HCT116 (cell line): ENCODE data around the gene TINCR. TPM values are rescaled to one million over a fixed set of nuclear protein-coding genes. Genes with fewer than 3 reads are reported as not detected.

Experiments
- ATAC-seq: fragments of 200-7000 bp; cut with Tn5 transposase; 2 replicates; pipeline ENCODE4 v1.9.1; 2020; ENCODE audit warnings: mild to moderate bottlenecking, moderate library complexity
- BruUV-seq: library from RNA; stranded (reverse); fragments of 400-500 nt; replicated peaks from 2 replicates; lab custom pipeline; 2021; lab: Mats Ljungman, UMichigan
- CTCF ChIA-PET: fragments of 300-600 bp; sonication (Branson Sonifier 250); formaldehyde crosslinking; loops from one replicate; lab custom pipeline; 2021; ENCODE audit warnings: antibody characterized with exemption; lab: Charles Lee
- POLR2A ChIA-PET: fragments of 300-600, 350-600 bp; sonication (Branson Sonifier 250); formaldehyde crosslinking; loops from one replicate; lab custom pipeline; 2021; ENCODE audit warnings: antibody characterized with exemption; lab: Charles Lee
- RAD21 ChIA-PET, 2 experiments: fragments of 300-600 bp; sonication (Branson Sonifier 250); formaldehyde crosslinking; loops; one replicate each; lab custom pipeline; 2023; ENCODE audit warnings: low total read pairs in 2 of 2; ENCODE audit not compliant: uncharacterized antibody in 2 of 2, unreplicated experiment in 2 of 2, low non-redundant PET in 1 of 2; lab: Charles Lee
- DNase-seq: peaks from one replicate; pipeline ENCODE4 v3.0.0-alpha.2; 2010; ENCODE audit warnings: low read depth, low spot score
- H2AFZ ChIP-seq: fragments of 200-600 bp; shearing (Covaris generic), sonication (generic); 2 replicates; pipeline ENCODE4 v1.6.1; 2017; ENCODE audit warnings: low read depth, mixed run types, mixed read lengths, antibody characterized with exemption, low read length; ENCODE audit not compliant: poor library complexity, severe bottlenecking
- H3K27ac ChIP-seq: 2 replicates; pipeline ENCODE4 v1.5.1; 2012; ENCODE audit warnings: low read depth, low read length
- H3K27me3 ChIP-seq: fragments of 200-600 bp; sonication (generic); 2 replicates; pipeline ENCODE4 v1.6.1; 2016; ENCODE audit warnings: mixed run types, low read length, mixed read lengths; ENCODE audit not compliant: insufficient read depth
- H3K36me3 ChIP-seq, 2 experiments: fragments of 200-500 bp in 1 of 2; fragments of 200-600 bp in 1 of 2; sonication (Bioruptor generic) in 1 of 2; sonication (generic) in 1 of 2; 2 replicates each; pipeline versions ENCODE4 v1.5.1 to v1.6.1; 2014 to 2016; ENCODE audit warnings: low read length in 2 of 2, inconsistent platforms in 1 of 2, mixed read lengths in 1 of 2, mixed run types in 1 of 2; ENCODE audit not compliant: insufficient read depth in 2 of 2, control insufficient read depth in 1 of 2
- H3K4me1 ChIP-seq, 2 experiments: fragments of 200-600 bp in 1 of 2; sonication (generic) in 1 of 2; 2 replicates each; pipeline versions ENCODE4 v1.5.1 to v1.6.1; 2012 to 2017; ENCODE audit warnings: low read length in 2 of 2, inconsistent platforms in 1 of 2, mild to moderate bottlenecking in 1 of 2, mixed read lengths in 1 of 2, mixed run types in 1 of 2, moderate library complexity in 1 of 2; ENCODE audit not compliant: insufficient read depth in 2 of 2, control insufficient read depth in 1 of 2
- H3K4me2 ChIP-seq: fragments of 200-600 bp; sonication (generic); 2 replicates; pipeline ENCODE4 v1.6.1; 2017; ENCODE audit warnings: mixed run types, low read length, mixed read lengths
- H3K4me3 ChIP-seq, 2 experiments: fragments of 200-600 bp in 1 of 2; sonication (generic) in 1 of 2; replicated peaks in 1 of 2; 2 replicates each; pipeline ENCODE4 v1.5.1; 2011 to 2016; ENCODE audit warnings: low read length in 2 of 2, control low read depth in 1 of 2, low read depth in 1 of 2, mild to moderate bottlenecking in 1 of 2, mixed read lengths in 1 of 2, mixed run types in 1 of 2
- H3K79me2 ChIP-seq: fragments of 200-600 bp; sonication (generic); 2 replicates; pipeline ENCODE4 v1.6.1; 2017; ENCODE audit warnings: mild to moderate bottlenecking, mixed run types, low read length, moderate library complexity, mixed read lengths; ENCODE audit not compliant: insufficient read depth
- H3K9ac ChIP-seq: fragments of 200-600 bp; sonication (generic); 2 replicates; pipeline ENCODE4 v1.6.1; 2016; ENCODE audit warnings: low read length, mixed read lengths
- H3K9me2 ChIP-seq: fragments of 200-600 bp; sonication (generic), shearing (Covaris generic); 2 replicates; pipeline ENCODE4 v1.6.1; 2017; ENCODE audit warnings: mixed run types, mild to moderate bottlenecking, moderate library complexity; ENCODE audit not compliant: insufficient read depth
- H3K9me3 ChIP-seq, 2 experiments: fragments of 200-500 bp in 1 of 2; fragments of 200-600 bp in 1 of 2; sonication (Bioruptor generic) in 1 of 2; sonication (generic) in 1 of 2; 2 replicates each; pipeline ENCODE4 v1.6.1; 2014 to 2017; ENCODE audit warnings: low read length in 2 of 2, mixed read lengths in 2 of 2, inconsistent platforms in 1 of 2, low read depth in 1 of 2, mild to moderate bottlenecking in 1 of 2, mixed run types in 1 of 2, moderate library complexity in 1 of 2; ENCODE audit not compliant: control insufficient read depth in 1 of 2, insufficient read depth in 1 of 2
- H4K20me1 ChIP-seq: fragments of 200-600 bp; sonication (generic), shearing (Covaris generic); 2 replicates; pipeline ENCODE4 v1.6.1; 2017; ENCODE audit warnings: mixed run types, mild to moderate bottlenecking, moderate library complexity; ENCODE audit not compliant: insufficient read depth
- CEBPB ChIP-seq: IDR thresholded peaks from 2 replicates; pipeline ENCODE4 v1.6.1; 2012; ENCODE audit warnings: low read depth
- FOSL1 ChIP-seq: IDR thresholded peaks from 2 replicates; pipeline ENCODE4 v1.6.1; 2012; ENCODE audit warnings: low read depth
- intact Hi-C: fragments of 100-400 bp; cut with micrococcal nuclease; formaldehyde crosslinking; loops from 2 replicates; pipeline ENCODE4 v1.10.0; 2022
- total RNA-seq: library from RNA; stranded (reverse); gene quantifications from one replicate; pipeline ENCODE4 v1.2.1, GENCODE V29; 2021; ENCODE audit not compliant: unreplicated experiment
- TF ChIP-seq, protein P1 (sequence below): IDR thresholded peaks from 2 replicates; pipeline ENCODE4 v1.6.1; 2012
- TF ChIP-seq, protein P2 (sequence below): IDR thresholded peaks from 2 replicates; pipeline ENCODE4 v1.6.1; 2012; ENCODE audit warnings: low read depth

The TINCR gene
- total RNA-seq, 1 experiment from 2014 or later: 6.1 TPM

DNA sequence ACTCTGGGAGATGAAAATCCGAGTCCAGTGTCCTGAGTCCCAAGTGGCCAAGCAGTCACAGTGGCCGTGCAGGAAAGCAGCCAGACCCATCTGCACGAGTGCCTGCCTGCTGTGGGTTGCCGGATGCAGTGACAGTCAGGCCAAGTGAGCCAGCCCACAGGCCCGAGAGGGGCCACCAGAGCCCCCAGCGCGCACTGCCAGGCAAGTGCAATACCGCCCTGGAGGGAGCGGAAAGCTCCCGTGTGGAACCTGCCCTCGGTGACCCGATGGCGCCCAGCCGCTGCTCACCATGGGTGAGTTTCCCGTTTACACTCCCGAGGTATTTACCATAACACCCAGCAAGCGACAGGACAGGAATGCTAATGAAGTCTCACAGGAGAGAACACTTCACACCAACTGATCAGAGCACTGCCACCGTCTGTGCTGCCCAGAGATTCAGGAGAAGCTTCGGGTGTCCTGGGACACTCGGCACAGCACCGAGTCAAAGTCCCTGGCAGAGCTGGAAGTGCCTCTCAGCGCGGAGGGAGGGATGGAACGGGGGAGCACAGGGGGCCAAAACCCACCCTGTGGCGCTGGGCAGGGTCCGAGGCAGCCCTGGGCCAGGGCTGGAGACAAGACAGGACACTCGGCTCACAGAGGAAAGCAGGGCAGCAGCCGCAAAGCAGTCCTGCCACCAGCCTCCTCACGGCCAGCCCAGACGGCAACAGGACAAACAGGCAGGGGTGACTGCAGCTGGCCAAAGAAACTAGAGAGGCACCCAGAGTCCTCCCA is 21.3 kb upstream of the TINCR start:
- intact Hi-C loops: no loop called here
- no peaks in the 10 kb centered on the region for H3K9me2 ChIP-seq
- ChIA-PET POLR2A (no interaction called here), RAD21 (no interaction called here), CTCF (no interaction called here)
- H3K9me3 ChIP-seq: no peaks in the 10 kb centered on the region
- H3K27ac ChIP-seq: no peak overlapping the region
- no peak overlapping the region for H3K4me3 ChIP-seq
- peaks cover 5% of the 10 kb centered on the region; the same call in 1 of the 2 replicates for H3K79me2 ChIP-seq
- H4K20me1 ChIP-seq: no peaks in the 10 kb centered on the region
- no peak for TF ChIP-seq FOSL1
- TF ChIP-seq, protein P1, sequence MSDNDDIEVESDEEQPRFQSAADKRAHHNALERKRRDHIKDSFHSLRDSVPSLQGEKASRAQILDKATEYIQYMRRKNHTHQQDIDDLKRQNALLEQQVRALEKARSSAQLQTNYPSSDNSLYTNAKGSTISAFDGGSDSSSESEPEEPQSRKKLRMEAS: no peak
- TF ChIP-seq, protein P2, sequence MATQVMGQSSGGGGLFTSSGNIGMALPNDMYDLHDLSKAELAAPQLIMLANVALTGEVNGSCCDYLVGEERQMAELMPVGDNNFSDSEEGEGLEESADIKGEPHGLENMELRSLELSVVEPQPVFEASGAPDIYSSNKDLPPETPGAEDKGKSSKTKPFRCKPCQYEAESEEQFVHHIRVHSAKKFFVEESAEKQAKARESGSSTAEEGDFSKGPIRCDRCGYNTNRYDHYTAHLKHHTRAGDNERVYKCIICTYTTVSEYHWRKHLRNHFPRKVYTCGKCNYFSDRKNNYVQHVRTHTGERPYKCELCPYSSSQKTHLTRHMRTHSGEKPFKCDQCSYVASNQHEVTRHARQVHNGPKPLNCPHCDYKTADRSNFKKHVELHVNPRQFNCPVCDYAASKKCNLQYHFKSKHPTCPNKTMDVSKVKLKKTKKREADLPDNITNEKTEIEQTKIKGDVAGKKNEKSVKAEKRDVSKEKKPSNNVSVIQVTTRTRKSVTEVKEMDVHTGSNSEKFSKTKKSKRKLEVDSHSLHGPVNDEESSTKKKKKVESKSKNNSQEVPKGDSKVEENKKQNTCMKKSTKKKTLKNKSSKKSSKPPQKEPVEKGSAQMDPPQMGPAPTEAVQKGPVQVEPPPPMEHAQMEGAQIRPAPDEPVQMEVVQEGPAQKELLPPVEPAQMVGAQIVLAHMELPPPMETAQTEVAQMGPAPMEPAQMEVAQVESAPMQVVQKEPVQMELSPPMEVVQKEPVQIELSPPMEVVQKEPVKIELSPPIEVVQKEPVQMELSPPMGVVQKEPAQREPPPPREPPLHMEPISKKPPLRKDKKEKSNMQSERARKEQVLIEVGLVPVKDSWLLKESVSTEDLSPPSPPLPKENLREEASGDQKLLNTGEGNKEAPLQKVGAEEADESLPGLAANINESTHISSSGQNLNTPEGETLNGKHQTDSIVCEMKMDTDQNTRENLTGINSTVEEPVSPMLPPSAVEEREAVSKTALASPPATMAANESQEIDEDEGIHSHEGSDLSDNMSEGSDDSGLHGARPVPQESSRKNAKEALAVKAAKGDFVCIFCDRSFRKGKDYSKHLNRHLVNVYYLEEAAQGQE: no peak
- no peak for TF ChIP-seq CEBPB
- ATAC-seq (no peak), DNase-seq (no peak)
- H3K9ac ChIP-seq: no peak overlapping the region
- peaks cover 39 to 49% of the 10 kb centered on the region in 2 experiments; a peak in 3 of 4 replicates for H3K36me3 ChIP-seq
- no peak overlapping the region for H3K4me2 ChIP-seq
- H2AFZ ChIP-seq: no peak overlapping the region
- no peaks in the 10 kb centered on the region for H3K27me3 ChIP-seq
- no peaks in the 10 kb centered on the region for H3K4me1 ChIP-seq
- BruUV-seq: no TSS peak
